Hepatocyte (in vitro differentiated cells): ENCODE measurements around the gene CYP1A2.

Source experiments
- EZH2 ChIP-seq: fragments of 200-600 bp; sonication (generic); IDR thresholded peaks from 2 replicates; pipeline ENCODE4 v1.6.1; 2016; ENCODE audit warnings: antibody characterized with exemption, mild to moderate bottlenecking, borderline replicate concordance
- EZH2phosphoT487 ChIP-seq: fragments of 200-600 bp; sonication (generic); IDR thresholded peaks from one replicate; pipeline ENCODE4 v1.6.1; 2018; ENCODE audit warnings: antibody characterized with exemption, mild to moderate bottlenecking, low read depth, moderate library complexity; ENCODE audit not compliant: unreplicated experiment, severe bottlenecking
- TF ChIP-seq, protein P1 (sequence below): fragments of 200-600 bp; sonication (generic); IDR thresholded peaks from 2 replicates; pipeline ENCODE4 v1.5.1; 2016; ENCODE audit warnings: antibody characterized with exemption, mild to moderate bottlenecking; ENCODE audit not compliant: poor library complexity

- TF ChIP-seq, protein P1, sequence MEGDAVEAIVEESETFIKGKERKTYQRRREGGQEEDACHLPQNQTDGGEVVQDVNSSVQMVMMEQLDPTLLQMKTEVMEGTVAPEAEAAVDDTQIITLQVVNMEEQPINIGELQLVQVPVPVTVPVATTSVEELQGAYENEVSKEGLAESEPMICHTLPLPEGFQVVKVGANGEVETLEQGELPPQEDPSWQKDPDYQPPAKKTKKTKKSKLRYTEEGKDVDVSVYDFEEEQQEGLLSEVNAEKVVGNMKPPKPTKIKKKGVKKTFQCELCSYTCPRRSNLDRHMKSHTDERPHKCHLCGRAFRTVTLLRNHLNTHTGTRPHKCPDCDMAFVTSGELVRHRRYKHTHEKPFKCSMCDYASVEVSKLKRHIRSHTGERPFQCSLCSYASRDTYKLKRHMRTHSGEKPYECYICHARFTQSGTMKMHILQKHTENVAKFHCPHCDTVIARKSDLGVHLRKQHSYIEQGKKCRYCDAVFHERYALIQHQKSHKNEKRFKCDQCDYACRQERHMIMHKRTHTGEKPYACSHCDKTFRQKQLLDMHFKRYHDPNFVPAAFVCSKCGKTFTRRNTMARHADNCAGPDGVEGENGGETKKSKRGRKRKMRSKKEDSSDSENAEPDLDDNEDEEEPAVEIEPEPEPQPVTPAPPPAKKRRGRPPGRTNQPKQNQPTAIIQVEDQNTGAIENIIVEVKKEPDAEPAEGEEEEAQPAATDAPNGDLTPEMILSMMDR, result no peak
- no peak for TF ChIP-seq EZH2
- TF ChIP-seq EZH2phosphoT487, result no peak
Observed at GRCh38 chr15:74788683-74789151, 40.1 kb downstream of the CYP1A2 start.
